Parathyroid adenoma (tissue), 2 donors: ENCODE results near the gene SRPK3.
"Not testable (repeated sequence)": the region's sequence is repeated elsewhere in the genome, so short reads cannot be mapped to it uniquely, and the experiment has no call there.

Source experiments
- H2AFZ ChIP-seq: fragments of 300-600 bp; sonication (generic); one replicate; pipeline ENCODE4 v1.7.0; 2017; ENCODE audit warnings: antibody characterized with exemption, mild to moderate bottlenecking
- H3K27ac ChIP-seq: fragments of 300-600 bp; sonication (generic); one replicate; pipeline ENCODE4 v1.7.0; 2017
- H3K27me3 ChIP-seq: fragments of 300-600 bp; sonication (generic); one replicate; pipeline ENCODE4 v1.7.0; 2017; ENCODE audit warnings: low read length; ENCODE audit not compliant: control insufficient read depth, insufficient read depth
- H3K36me3 ChIP-seq: fragments of 300-600 bp; sonication (generic); one replicate; pipeline ENCODE4 v1.7.0; 2017; ENCODE audit warnings: low read length; ENCODE audit not compliant: control insufficient read depth, insufficient read depth
- H3K4me1 ChIP-seq: fragments of 300-600 bp; sonication (generic); one replicate; pipeline ENCODE4 v1.7.0; 2017; ENCODE audit warnings: control low read depth
- H3K4me2 ChIP-seq: fragments of 300-600 bp; sonication (generic); one replicate; pipeline ENCODE4 v1.7.0; 2017; ENCODE audit warnings: low read length
- H3K4me3 ChIP-seq: fragments of 300-600 bp; sonication (generic); one replicate; pipeline ENCODE4 v1.7.0; 2017; ENCODE audit warnings: low read depth, low read length
- H3K79me2 ChIP-seq: fragments of 300-600 bp; sonication (generic); one replicate; pipeline ENCODE4 v1.7.0; 2017; ENCODE audit warnings: control low read depth
- H3K9ac ChIP-seq: fragments of 300-600 bp; sonication (generic); one replicate; pipeline ENCODE4 v1.7.0; 2017; ENCODE audit warnings: mild to moderate bottlenecking
- H3K9me3 ChIP-seq: fragments of 300-600 bp; sonication (generic); one replicate; pipeline ENCODE4 v1.7.0; 2017; ENCODE audit warnings: low read length; ENCODE audit not compliant: control insufficient read depth
- CTCF ChIP-seq: fragments of 300-600 bp; sonication (generic); IDR thresholded peaks from one replicate; pipeline ENCODE4 v1.7.0; 2017; ENCODE audit warnings: antibody characterized with exemption, mild to moderate bottlenecking
- donor health status: primary hyperparathyroidism.

The SRPK3 gene

GRCh38 chrX:153741446-153741845 lies 39.4 kb upstream of the SRPK3 start:
- H3K27me3 ChIP-seq = no peaks in the 10 kb centered on the region
- no peak overlapping the region for H2AFZ ChIP-seq
- H3K9me3 ChIP-seq = no peaks in the 10 kb centered on the region
- TF ChIP-seq CTCF = no peak
- H3K36me3 ChIP-seq = no peaks in the 10 kb centered on the region
- H3K4me1 ChIP-seq = no peaks in the 10 kb centered on the region
- H3K9ac ChIP-seq = no peak overlapping the region
- no peak overlapping the region for H3K4me2 ChIP-seq
- H3K79me2 ChIP-seq = no peaks in the 10 kb centered on the region
- no peak overlapping the region for H3K4me3 ChIP-seq
- no peak overlapping the region for H3K27ac ChIP-seq

GRCh38 chrX:153742111-153742510 lies 38.7 kb upstream of the SRPK3 start:
- not testable (repeated sequence) for H3K9me3 ChIP-seq, H3K4me2 ChIP-seq, H2AFZ ChIP-seq, H3K27me3 ChIP-seq, H3K9ac ChIP-seq, H3K4me1 ChIP-seq, H3K4me3 ChIP-seq, H3K36me3 ChIP-seq, H3K79me2 ChIP-seq, H3K27ac ChIP-seq

GRCh38 chrX:153742796-153743467 lies 37.9 kb upstream of the SRPK3 start:
- peak overlapping the region; percentile 58 for H2AFZ ChIP-seq
- not testable (repeated sequence) for H3K9ac ChIP-seq, H3K9me3 ChIP-seq, H3K79me2 ChIP-seq, H3K27me3 ChIP-seq, H3K36me3 ChIP-seq, H3K4me1 ChIP-seq, H3K27ac ChIP-seq, H3K4me2 ChIP-seq, H3K4me3 ChIP-seq

- not testable (repeated sequence) for H3K27ac ChIP-seq, H3K9me3 ChIP-seq, H3K27me3 ChIP-seq, H3K4me3 ChIP-seq, H3K4me2 ChIP-seq, H3K79me2 ChIP-seq, H3K36me3 ChIP-seq, H3K4me1 ChIP-seq, H3K9ac ChIP-seq
- H2AFZ ChIP-seq = peak overlapping the region; percentile 58
Measured at GRCh38 chrX:153743468-153744209, 37.2 kb upstream of the SRPK3 start.

- no peak overlapping the region for H3K4me2 ChIP-seq
- H3K4me1 ChIP-seq = no peaks in the 10 kb centered on the region
- H3K79me2 ChIP-seq = no peaks in the 10 kb centered on the region
- no peaks in the 10 kb centered on the region for H3K36me3 ChIP-seq
- no peak overlapping the region for H3K27ac ChIP-seq
- H3K27me3 ChIP-seq = no peaks in the 10 kb centered on the region
- no peak overlapping the region for H3K9ac ChIP-seq
- no peak overlapping the region for H2AFZ ChIP-seq
- H3K9me3 ChIP-seq = no peaks in the 10 kb centered on the region
- no peak for TF ChIP-seq CTCF
- no peak overlapping the region for H3K4me3 ChIP-seq
Measured at GRCh38 chrX:153744210-153745066, 36.4 kb upstream of the SRPK3 start.

- not testable (repeated sequence) for H3K36me3 ChIP-seq, H3K27me3 ChIP-seq, H3K27ac ChIP-seq, H3K4me3 ChIP-seq, H3K4me1 ChIP-seq, H3K9me3 ChIP-seq, H3K9ac ChIP-seq, H3K79me2 ChIP-seq, H2AFZ ChIP-seq, H3K4me2 ChIP-seq
Measured at GRCh38 chrX:153745067-153745433, 35.8 kb upstream of the SRPK3 start.
